ENCODE results near the gene TMUB2. TPM values are rescaled to one million over a fixed set of nuclear protein-coding genes. Genes with fewer than 3 reads are reported as not detected.

Gene TMUB2
- total RNA-seq, 1 experiment from 2014 or later = 25.1 TPM

DNA sequence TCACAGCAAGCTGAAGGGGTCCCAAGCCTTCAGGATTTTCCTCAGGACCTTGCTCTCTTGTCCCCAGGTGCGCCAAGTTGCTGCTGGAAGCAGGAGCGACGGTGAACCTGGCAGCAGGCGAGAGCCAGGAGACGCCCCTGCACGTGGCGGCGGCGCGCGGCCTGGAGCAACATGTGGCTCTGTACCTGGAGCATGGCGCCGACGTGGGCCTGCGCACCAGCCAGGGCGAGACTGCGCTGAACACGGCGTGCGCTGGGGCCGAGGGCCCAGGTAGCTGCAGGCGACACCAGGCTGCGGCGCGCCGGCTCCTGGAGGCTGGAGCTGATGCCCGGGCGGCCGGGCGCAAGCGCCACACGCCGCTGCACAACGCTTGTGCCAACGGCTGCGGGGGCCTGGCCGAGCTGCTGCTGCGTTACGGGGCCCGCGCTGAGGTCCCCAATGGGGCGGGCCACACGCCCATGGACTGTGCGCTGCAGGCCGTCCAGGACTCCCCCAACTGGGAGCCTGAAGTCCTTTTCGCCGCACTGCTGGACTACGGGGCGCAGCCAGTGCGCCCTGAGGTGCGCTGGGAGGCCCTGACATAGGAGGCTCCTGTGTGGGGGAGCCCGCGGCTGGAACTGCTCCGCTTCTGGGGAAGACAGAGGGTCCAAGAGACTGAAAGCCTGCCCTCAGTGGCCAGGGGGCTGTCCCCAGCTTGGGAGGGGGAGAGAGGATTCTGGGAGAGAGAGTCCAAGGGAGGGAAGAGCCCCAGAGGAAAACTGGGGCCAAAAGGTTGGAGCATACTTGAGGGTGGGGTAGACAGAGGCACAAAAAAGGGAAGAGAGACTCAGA is 9.9 kb upstream of the TMUB2 start:
- intact Hi-C loops (cut with micrococcal nuclease) = no loop called here
- H3K27ac ChIP-seq (ENCODE audit: low read depth, low read length) = no peak overlapping the region
- H3K4me3 ChIP-seq (replicated peaks in 1 of 2; ENCODE audit: low read depth in 1 of 2, low read length in 2 of 2) = no peak overlapping the region
- no peaks in the 10 kb centered on the region for H3K27me3 ChIP-seq (ENCODE audit: insufficient read depth, low read length)
- no peaks in the 10 kb centered on the region for H3K9me3 ChIP-seq (ENCODE audit: control insufficient read depth in 1 of 2, insufficient read depth in 1 of 2, low read depth in 1 of 2, low read length in 2 of 2)
- peaks cover 9 to 11% of the 10 kb centered on the region in 2 experiments; a peak in 3 of 4 replicates for H3K36me3 ChIP-seq (ENCODE audit: control insufficient read depth in 1 of 2, insufficient read depth in 2 of 2, low read length in 2 of 2)
- ChIA-PET CTCF (no interaction called here), RAD21 (ENCODE audit: low non-redundant PET in 1 of 2, low total read pairs in 2 of 2, uncharacterized antibody in 2 of 2, unreplicated experiment in 2 of 2) (no interaction called here), POLR2A (no interaction called here)
- no peak overlapping the region for H2AFZ ChIP-seq (ENCODE audit: low read depth, low read length, poor library complexity, severe bottlenecking)
- H3K9me2 ChIP-seq (ENCODE audit: insufficient read depth) = no peaks in the 10 kb centered on the region
- no peak for DNase-seq (ENCODE audit: low read depth, low spot score)
- peaks cover 5% of the 10 kb centered on the region for H3K79me2 ChIP-seq (ENCODE audit: insufficient read depth, low read length)
- no TSS peak for BruUV-seq (replicated peaks)
- TF ChIP-seq ZFX (IDR thresholded peaks at IDR 0.05) (no peak), SRF (IDR thresholded peaks at IDR 0.05; ENCODE audit: low read depth) (no peak), EZH2 (IDR thresholded peaks at IDR 0.05) (no peak), SIN3A (IDR thresholded peaks at IDR 0.05; ENCODE audit: low read depth) (no peak), POLR2AphosphoS5 (IDR thresholded peaks at IDR 0.05; ENCODE audit: low read depth, low read length) (no peak), SP1 (IDR thresholded peaks at IDR 0.05; ENCODE audit: low read depth) (no peak)
- TF ChIP-seq, protein P1, sequence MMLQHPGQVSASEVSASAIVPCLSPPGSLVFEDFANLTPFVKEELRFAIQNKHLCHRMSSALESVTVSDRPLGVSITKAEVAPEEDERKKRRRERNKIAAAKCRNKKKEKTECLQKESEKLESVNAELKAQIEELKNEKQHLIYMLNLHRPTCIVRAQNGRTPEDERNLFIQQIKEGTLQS (IDR thresholded peaks at IDR 0.05) = no peak
- TF ChIP-seq, protein P2, sequence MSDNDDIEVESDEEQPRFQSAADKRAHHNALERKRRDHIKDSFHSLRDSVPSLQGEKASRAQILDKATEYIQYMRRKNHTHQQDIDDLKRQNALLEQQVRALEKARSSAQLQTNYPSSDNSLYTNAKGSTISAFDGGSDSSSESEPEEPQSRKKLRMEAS (IDR thresholded peaks at IDR 0.05) = no peak
- H3K9ac ChIP-seq (ENCODE audit: low read length) = no peak overlapping the region
- no peaks in the 10 kb centered on the region for H4K20me1 ChIP-seq (ENCODE audit: insufficient read depth)
- H3K4me1 ChIP-seq (ENCODE audit: control insufficient read depth in 1 of 2, insufficient read depth in 2 of 2, low read length in 2 of 2) = no peaks in the 10 kb centered on the region
- 0 out of 2 replicates have a peak, but pooled peaks have one; percentile 13 for ATAC-seq
- no peak overlapping the region for H3K4me2 ChIP-seq (ENCODE audit: low read length)

DNA sequence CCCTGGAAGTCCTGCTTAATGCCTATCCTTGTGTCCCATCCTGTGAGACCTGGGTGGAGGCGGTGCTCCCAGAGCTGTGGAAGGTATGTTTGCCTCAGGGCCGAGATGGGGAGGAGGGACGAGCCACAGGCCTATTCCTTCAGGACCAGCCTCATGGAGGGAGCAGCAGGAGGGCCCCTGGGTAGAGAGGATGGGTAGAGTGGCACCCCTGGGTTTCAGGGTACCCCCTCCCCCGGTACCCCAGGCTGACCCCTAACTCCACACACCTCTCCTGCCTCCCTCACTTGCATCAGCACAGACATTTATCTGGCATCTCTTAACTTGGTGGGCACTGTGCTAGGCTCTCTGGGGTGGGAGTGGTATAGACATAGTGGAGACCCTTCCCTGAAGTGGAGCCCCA is 9.1 kb upstream of the TMUB2 start:
- RAD21 ChIA-PET (ENCODE audit: low non-redundant PET in 1 of 2, low total read pairs in 2 of 2, uncharacterized antibody in 2 of 2, unreplicated experiment in 2 of 2) = no interaction called here
- POLR2A ChIA-PET = no interaction called here
- peaks cover 16 to 19% of the 10 kb centered on the region in 2 experiments; a peak in 3 of 4 replicates for H3K36me3 ChIP-seq (ENCODE audit: control insufficient read depth in 1 of 2, insufficient read depth in 2 of 2, low read length in 2 of 2)

More for the DNA sequence above, 9.1 kb upstream of the TMUB2 start:
- DNase-seq (ENCODE audit: low read depth, low spot score) (no peak), ATAC-seq (no peak)
- Histone ChIP-seq H3K9me3 (ENCODE audit: control insufficient read depth in 1 of 2, insufficient read depth in 1 of 2, low read depth in 1 of 2, low read length in 2 of 2) (no peaks in the 10 kb centered on the region), H3K4me1 (ENCODE audit: control insufficient read depth in 1 of 2, insufficient read depth in 2 of 2, low read length in 2 of 2) (no peaks in the 10 kb centered on the region), H3K9ac (ENCODE audit: low read length) (no peak overlapping the region), H3K27me3 (ENCODE audit: insufficient read depth, low read length) (no peaks in the 10 kb centered on the region), H3K79me2 (ENCODE audit: insufficient read depth, low read length) (peaks cover 12% of the 10 kb centered on the region), H4K20me1 (ENCODE audit: insufficient read depth) (no peaks in the 10 kb centered on the region), H3K27ac (ENCODE audit: low read depth, low read length) (no peak overlapping the region), H2AFZ (ENCODE audit: low read depth, low read length, poor library complexity, severe bottlenecking) (no peak overlapping the region), H3K9me2 (ENCODE audit: insufficient read depth) (no peaks in the 10 kb centered on the region), H3K4me2 (ENCODE audit: low read length) (no peak overlapping the region), H3K4me3 (replicated peaks in 1 of 2; ENCODE audit: low read depth in 1 of 2, low read length in 2 of 2) (no peak overlapping the region)
- intact Hi-C loops (cut with micrococcal nuclease) = no loop called here
- TF ChIP-seq POLR2A (IDR thresholded peaks at IDR 0.05; ENCODE audit: borderline replicate concordance, extremely low read depth, insufficient read depth, insufficient read length) (no peak), ZFX (IDR thresholded peaks at IDR 0.05) (no peak), POLR2AphosphoS5 (IDR thresholded peaks at IDR 0.05; ENCODE audit: low read depth, low read length) (no peak), SP1 (IDR thresholded peaks at IDR 0.05; ENCODE audit: low read depth) (no peak), FOSL1 (IDR thresholded peaks at IDR 0.05; ENCODE audit: low read depth) (no peak), SIN3A (IDR thresholded peaks at IDR 0.05; ENCODE audit: low read depth) (no peak), EGR1 (IDR thresholded peaks at IDR 0.05; ENCODE audit: low read depth) (no peak), CEBPB (IDR thresholded peaks at IDR 0.05; ENCODE audit: low read depth) (no peak), ELF1 (IDR thresholded peaks at IDR 0.05; ENCODE audit: borderline replicate concordance, low read depth) (no peak), ZNF274 (IDR thresholded peaks at IDR 0.05; ENCODE audit: low read depth, low read length) (no peak), EZH2phosphoT487 (IDR thresholded peaks at IDR 0.05; ENCODE audit: borderline replicate concordance) (no peak)
- TF ChIP-seq, protein P2 (IDR thresholded peaks at IDR 0.05) = no peak
- TF ChIP-seq, protein P3, sequence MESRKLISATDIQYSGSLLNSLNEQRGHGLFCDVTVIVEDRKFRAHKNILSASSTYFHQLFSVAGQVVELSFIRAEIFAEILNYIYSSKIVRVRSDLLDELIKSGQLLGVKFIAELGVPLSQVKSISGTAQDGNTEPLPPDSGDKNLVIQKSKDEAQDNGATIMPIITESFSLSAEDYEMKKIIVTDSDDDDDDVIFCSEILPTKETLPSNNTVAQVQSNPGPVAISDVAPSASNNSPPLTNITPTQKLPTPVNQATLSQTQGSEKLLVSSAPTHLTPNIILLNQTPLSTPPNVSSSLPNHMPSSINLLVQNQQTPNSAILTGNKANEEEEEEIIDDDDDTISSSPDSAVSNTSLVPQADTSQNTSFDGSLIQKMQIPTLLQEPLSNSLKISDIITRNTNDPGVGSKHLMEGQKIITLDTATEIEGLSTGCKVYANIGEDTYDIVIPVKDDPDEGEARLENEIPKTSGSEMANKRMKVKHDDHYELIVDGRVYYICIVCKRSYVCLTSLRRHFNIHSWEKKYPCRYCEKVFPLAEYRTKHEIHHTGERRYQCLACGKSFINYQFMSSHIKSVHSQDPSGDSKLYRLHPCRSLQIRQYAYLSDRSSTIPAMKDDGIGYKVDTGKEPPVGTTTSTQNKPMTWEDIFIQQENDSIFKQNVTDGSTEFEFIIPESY (IDR thresholded peaks at IDR 0.05; ENCODE audit: extremely low read depth, insufficient replicate concordance, low read length) = no peak
- CTCF ChIA-PET = no interaction called here
- no TSS peak for BruUV-seq (replicated peaks)
